ENCODE data around the gene HBS1L.

HBS1L gene

DNA sequence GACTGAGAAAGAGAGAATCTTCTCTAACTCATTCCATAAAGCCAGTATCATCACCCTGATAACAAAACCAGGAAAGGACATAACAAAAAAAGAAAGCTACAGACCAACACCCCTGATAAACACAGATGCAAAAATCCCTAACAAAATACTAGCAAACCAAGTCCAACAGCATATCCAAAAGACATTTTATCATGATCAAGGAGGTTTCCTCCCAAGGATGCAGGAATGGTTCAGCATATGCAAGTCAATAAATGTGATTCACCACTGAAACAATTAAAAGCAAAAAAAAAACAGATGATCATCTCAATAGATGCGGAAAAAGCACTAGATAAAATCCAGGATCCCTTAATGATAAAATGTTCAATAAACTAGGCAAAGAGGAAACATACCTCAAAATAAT, 80.3 kb downstream of the HBS1L start:
- Histone ChIP-seq H3K79me1 (ENCODE audit: low read length) (no peaks in the 10 kb centered on the region), H2BK12ac (ENCODE audit: low read length) (no peak overlapping the region), H2BK5ac (ENCODE audit: low read depth, low read length, poor library complexity) (no peak overlapping the region), H4K91ac (ENCODE audit: low read depth, low read length) (no peak overlapping the region), H3K27ac (ENCODE audit: low read depth, low read length) (no peak overlapping the region), H3K14ac (ENCODE audit: low read length) (no peak overlapping the region), H4K8ac (ENCODE audit: low read depth, low read length) (no peak overlapping the region), H2AK5ac (ENCODE audit: low read length) (no peak overlapping the region), H3K9me3 (ENCODE audit: insufficient read depth, low read depth, low read length) (no peaks in the 10 kb centered on the region), H3K23ac (ENCODE audit: low read length) (no peak overlapping the region), H3K4me1 (ENCODE audit: control insufficient read depth in 1 of 2, insufficient read depth in 2 of 2, low read length in 2 of 2) (no peaks in the 10 kb centered on the region), H3K36me3 (ENCODE audit: control insufficient read depth in 1 of 2, insufficient read depth in 2 of 2, low read length in 2 of 2) (peaks cover 3 to 5% of the 10 kb centered on the region in 2 experiments), H2AFZ (ENCODE audit: insufficient read depth, low read length, poor library complexity) (no peak overlapping the region), H3K4me2 (ENCODE audit: low read length) (no peak overlapping the region), H3K27me3 (ENCODE audit: insufficient read depth, low read length) (no peaks in the 10 kb centered on the region), H3K4me3 (ENCODE audit: low read depth, low read length) (no peak overlapping the region), H3K79me2 (ENCODE audit: control insufficient read depth, insufficient read depth, low read length, poor library complexity) (no peaks in the 10 kb centered on the region), H3K4ac (ENCODE audit: low read depth, low read length) (no peak overlapping the region), H3K9ac (ENCODE audit: low read length) (no peak overlapping the region), H3K18ac (ENCODE audit: low read length) (no peak overlapping the region), H2BK120ac (ENCODE audit: insufficient read depth, low read length, poor library complexity) (no peak overlapping the region), H4K12ac (ENCODE audit: low read depth, low read length) (no peak overlapping the region)
- no peak for DNase-seq
- no CpG with 5 or more reads among the region's 1 CpG for WGBS (ENCODE audit: extremely low coverage, insufficient coverage, insufficient read length)

DNA sequence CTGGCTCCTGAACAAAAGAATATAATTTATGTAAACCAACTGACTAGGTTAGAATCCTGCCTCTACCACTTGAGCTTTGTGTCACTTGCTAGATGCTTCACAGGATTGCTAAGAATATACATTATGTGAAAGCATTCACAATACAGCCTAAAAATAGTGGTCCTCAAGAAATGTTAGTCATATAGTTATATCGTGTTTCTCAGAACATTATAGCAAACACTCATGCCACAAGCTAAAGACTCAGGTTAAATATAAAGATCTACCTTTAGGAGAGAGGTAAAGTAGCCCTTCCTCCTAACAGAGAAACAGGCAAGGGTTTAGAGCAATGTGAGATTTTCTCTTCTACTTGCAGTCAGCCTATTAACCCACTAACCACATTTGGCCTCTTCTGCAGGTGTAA, 86.9 kb downstream of the HBS1L start:
- no peak overlapping the region for H2BK120ac ChIP-seq (ENCODE audit: insufficient read depth, low read length, poor library complexity)
- H3K4me1 ChIP-seq (ENCODE audit: control insufficient read depth in 1 of 2, insufficient read depth in 2 of 2, low read length in 2 of 2) = no peaks in the 10 kb centered on the region
- no peak overlapping the region for H2BK12ac ChIP-seq (ENCODE audit: low read length)
- H4K91ac ChIP-seq (ENCODE audit: low read depth, low read length) = no peak overlapping the region
- no peak overlapping the region for H3K27ac ChIP-seq (ENCODE audit: low read depth, low read length)
- H3K4me3 ChIP-seq (ENCODE audit: low read depth, low read length) = no peak overlapping the region
- H3K14ac ChIP-seq (ENCODE audit: low read length) = no peak overlapping the region
- H2AFZ ChIP-seq (ENCODE audit: insufficient read depth, low read length, poor library complexity) = no peak overlapping the region
- H3K4ac ChIP-seq (ENCODE audit: low read depth, low read length) = no peak overlapping the region
- H3K9ac ChIP-seq (ENCODE audit: low read length) = no peak overlapping the region
- no peak overlapping the region for H2AK5ac ChIP-seq (ENCODE audit: low read length)
- H3K4me2 ChIP-seq (ENCODE audit: low read length) = no peak overlapping the region
- WGBS (ENCODE audit: extremely low coverage, insufficient coverage, insufficient read length) = no CpG with 5 or more reads among the region's 1 CpG
- H4K8ac ChIP-seq (ENCODE audit: low read depth, low read length) = no peak overlapping the region
- DNase-seq = no peak
- H3K79me2 ChIP-seq (ENCODE audit: control insufficient read depth, insufficient read depth, low read length, poor library complexity) = no peaks in the 10 kb centered on the region
- no peak overlapping the region for H3K23ac ChIP-seq (ENCODE audit: low read length)
- H3K36me3 ChIP-seq (ENCODE audit: control insufficient read depth in 1 of 2, insufficient read depth in 2 of 2, low read length in 2 of 2) = peaks cover 7 to 9% of the 10 kb centered on the region in 2 experiments
- no peaks in the 10 kb centered on the region for H3K9me3 ChIP-seq (ENCODE audit: insufficient read depth, low read depth, low read length)
- no peak overlapping the region for H4K12ac ChIP-seq (ENCODE audit: low read depth, low read length)
- no peak overlapping the region for H2BK5ac ChIP-seq (ENCODE audit: low read depth, low read length, poor library complexity)
- no peaks in the 10 kb centered on the region for H3K79me1 ChIP-seq (ENCODE audit: low read length)
- H3K18ac ChIP-seq (ENCODE audit: low read length) = no peak overlapping the region
- no peaks in the 10 kb centered on the region for H3K27me3 ChIP-seq (ENCODE audit: insufficient read depth, low read length)

DNA sequence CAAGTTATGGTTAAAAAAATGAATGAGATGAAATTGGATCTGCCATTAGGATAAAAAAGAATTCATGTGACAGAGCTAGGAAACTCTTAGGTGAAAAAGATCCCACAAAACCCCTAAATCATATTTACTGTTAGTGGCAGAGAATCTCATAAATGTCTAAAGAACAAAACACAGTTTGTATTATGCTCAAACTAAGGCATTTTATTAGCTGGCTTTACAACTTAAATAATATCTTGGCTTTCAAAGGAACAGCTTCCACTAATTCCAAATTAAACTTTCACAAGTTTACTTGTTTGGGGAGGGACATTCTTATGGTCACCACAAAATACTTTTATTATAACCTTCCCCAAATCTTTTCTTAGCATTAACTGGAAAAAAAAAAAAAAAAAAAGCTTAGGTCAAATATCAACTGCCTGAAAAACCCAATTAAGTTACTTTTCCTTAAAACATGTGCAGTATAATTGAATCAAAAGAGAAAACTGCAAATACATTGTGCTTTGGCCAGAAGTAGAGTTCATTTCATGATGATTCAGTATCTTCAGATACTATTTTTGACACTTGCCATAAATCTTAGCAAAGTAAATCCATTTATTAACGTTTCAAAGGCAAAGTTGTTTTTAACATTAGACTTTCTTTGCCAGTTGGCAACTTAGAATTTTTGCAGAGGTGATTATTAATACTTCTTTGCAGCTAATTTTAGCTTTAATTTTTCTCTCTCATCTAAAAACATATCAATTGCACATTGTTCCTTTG, 90.0 kb downstream of the HBS1L start:
- H3K4ac ChIP-seq (ENCODE audit: low read depth, low read length) = no peak overlapping the region

DNA sequence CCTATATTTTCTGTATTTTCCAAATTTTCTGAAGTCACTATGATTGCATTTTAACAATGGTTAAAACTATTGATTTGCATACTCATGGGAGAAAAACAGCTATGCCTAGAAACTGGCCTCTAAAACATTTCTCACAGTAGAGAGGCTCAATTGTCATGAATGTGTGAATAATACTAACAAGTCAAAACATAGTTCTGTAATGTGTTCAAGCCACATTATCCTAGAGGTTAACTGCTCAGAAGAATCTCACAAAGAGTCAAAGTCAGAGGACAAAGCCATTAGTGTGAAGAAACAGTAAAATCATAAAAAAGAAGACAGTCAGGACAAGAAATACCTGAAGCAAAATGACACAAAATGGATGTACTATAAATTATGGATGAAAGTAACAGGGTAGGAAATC, 92.2 kb downstream of the HBS1L start:
- no peak overlapping the region for H2BK5ac ChIP-seq (ENCODE audit: low read depth, low read length, poor library complexity)

More for the DNA sequence above, 90.0 kb downstream of the HBS1L start:
- Histone ChIP-seq H2BK120ac (ENCODE audit: insufficient read depth, low read length, poor library complexity) (no peak overlapping the region), H3K18ac (ENCODE audit: low read length) (no peak overlapping the region), H3K9me3 (ENCODE audit: insufficient read depth, low read depth, low read length) (no peaks in the 10 kb centered on the region), H3K27me3 (ENCODE audit: insufficient read depth, low read length) (no peaks in the 10 kb centered on the region), H3K23ac (ENCODE audit: low read length) (no peak overlapping the region), H3K4me2 (ENCODE audit: low read length) (no peak overlapping the region), H4K8ac (ENCODE audit: low read depth, low read length) (no peak overlapping the region), H2AFZ (ENCODE audit: insufficient read depth, low read length, poor library complexity) (no peak overlapping the region), H3K27ac (ENCODE audit: low read depth, low read length) (no peak overlapping the region), H4K91ac (ENCODE audit: low read depth, low read length) (no peak overlapping the region), H2BK5ac (ENCODE audit: low read depth, low read length, poor library complexity) (no peak overlapping the region), H3K4me1 (ENCODE audit: control insufficient read depth in 1 of 2, insufficient read depth in 2 of 2, low read length in 2 of 2) (no peaks in the 10 kb centered on the region), H4K12ac (ENCODE audit: low read depth, low read length) (no peak overlapping the region), H3K36me3 (ENCODE audit: control insufficient read depth in 1 of 2, insufficient read depth in 2 of 2, low read length in 2 of 2) (peaks cover 5 to 6% of the 10 kb centered on the region in 2 experiments), H2AK5ac (ENCODE audit: low read length) (no peak overlapping the region), H3K79me1 (ENCODE audit: low read length) (no peaks in the 10 kb centered on the region), H3K79me2 (ENCODE audit: control insufficient read depth, insufficient read depth, low read length, poor library complexity) (no peaks in the 10 kb centered on the region), H3K14ac (ENCODE audit: low read length) (no peak overlapping the region), H2BK12ac (ENCODE audit: low read length) (no peak overlapping the region), H3K9ac (ENCODE audit: low read length) (no peak overlapping the region), H3K4me3 (ENCODE audit: low read depth, low read length) (no peak overlapping the region)
- no peak for DNase-seq
- WGBS (ENCODE audit: extremely low coverage, insufficient coverage, insufficient read length) = no CpG with 5 or more reads among the region's 1 CpG

More for the DNA sequence above, 92.2 kb downstream of the HBS1L start:
- H3K4me1 ChIP-seq (ENCODE audit: control insufficient read depth in 1 of 2, insufficient read depth in 2 of 2, low read length in 2 of 2) = no peaks in the 10 kb centered on the region
- H4K12ac ChIP-seq (ENCODE audit: low read depth, low read length) = no peak overlapping the region
- H3K4me3 ChIP-seq (ENCODE audit: low read depth, low read length) = no peak overlapping the region
- H4K91ac ChIP-seq (ENCODE audit: low read depth, low read length) = no peak overlapping the region
- H3K9me3 ChIP-seq (ENCODE audit: insufficient read depth, low read depth, low read length) = no peaks in the 10 kb centered on the region
- no peak overlapping the region for H3K14ac ChIP-seq (ENCODE audit: low read length)
- H2BK120ac ChIP-seq (ENCODE audit: insufficient read depth, low read length, poor library complexity) = no peak overlapping the region
- H3K36me3 ChIP-seq (ENCODE audit: control insufficient read depth in 1 of 2, insufficient read depth in 2 of 2, low read length in 2 of 2) = peaks cover 5 to 6% of the 10 kb centered on the region in 2 experiments
- H3K23ac ChIP-seq (ENCODE audit: low read length) = no peak overlapping the region
- H2BK12ac ChIP-seq (ENCODE audit: low read length) = no peak overlapping the region
- no peak overlapping the region for H3K4me2 ChIP-seq (ENCODE audit: low read length)
- H3K9ac ChIP-seq (ENCODE audit: low read length) = no peak overlapping the region
- H3K18ac ChIP-seq (ENCODE audit: low read length) = no peak overlapping the region
- no peak overlapping the region for H3K4ac ChIP-seq (ENCODE audit: low read depth, low read length)
- no peak overlapping the region for H2AFZ ChIP-seq (ENCODE audit: insufficient read depth, low read length, poor library complexity)
- no peak overlapping the region for H4K8ac ChIP-seq (ENCODE audit: low read depth, low read length)
- H3K27ac ChIP-seq (ENCODE audit: low read depth, low read length) = no peak overlapping the region
- no peak overlapping the region for H2AK5ac ChIP-seq (ENCODE audit: low read length)
- no peaks in the 10 kb centered on the region for H3K27me3 ChIP-seq (ENCODE audit: insufficient read depth, low read length)
- no peak for DNase-seq
- H3K79me1 ChIP-seq (ENCODE audit: low read length) = no peaks in the 10 kb centered on the region
- H3K79me2 ChIP-seq (ENCODE audit: control insufficient read depth, insufficient read depth, low read length, poor library complexity) = no peaks in the 10 kb centered on the region

All from trophoblast cell (in vitro differentiated cells and primary cell).